Urothelium cell line (cell line): Measurements from ENCODE around the gene MAMDC2.
"Not testable (repeated sequence)": the region's sequence is repeated elsewhere in the genome, so short reads cannot be mapped to it uniquely, and the experiment has no call there.

Experiments
- DNase-seq: peaks from one replicate; pipeline ENCODE4 v3.0.0; 2011; ENCODE audit warnings: low spot score, mixed read lengths
- FAIRE-seq: peaks from 2 replicates; lab custom pipeline; 2011; peaks lifted over from hg19 to GRCh38; lab: Jason Lieb, UNC

The MAMDC2 gene

GRCh38 chr9:70035691-70036090, 8.0 kb upstream of the MAMDC2 start:
- DNase-seq = no peak
- no peak for FAIRE-seq

GRCh38 chr9:70036641-70037040, 7.0 kb upstream of the MAMDC2 start:
- FAIRE-seq (no peak), DNase-seq (no peak)

DNA sequence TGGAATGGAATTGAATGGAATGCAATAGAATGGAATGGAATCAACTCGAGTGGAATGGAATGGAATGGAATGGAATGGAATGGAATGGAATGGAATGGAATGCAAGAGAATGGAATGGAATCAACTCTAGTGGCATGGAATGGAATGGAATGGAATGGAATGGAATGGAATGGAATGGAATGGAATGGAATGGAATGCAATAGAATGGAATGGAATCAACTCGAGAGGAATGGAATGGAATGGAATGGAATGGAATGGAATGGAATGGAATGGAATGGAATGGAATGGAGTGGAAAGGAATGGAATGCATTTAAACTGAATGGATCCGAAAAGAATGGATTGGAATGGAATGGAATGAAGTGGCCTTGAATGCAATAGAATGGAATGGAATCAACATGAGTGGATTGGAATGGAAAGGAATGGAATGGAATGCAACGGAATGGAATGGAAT, 5.5 kb upstream of the MAMDC2 start:
- not testable (repeated sequence) for FAIRE-seq

DNA sequence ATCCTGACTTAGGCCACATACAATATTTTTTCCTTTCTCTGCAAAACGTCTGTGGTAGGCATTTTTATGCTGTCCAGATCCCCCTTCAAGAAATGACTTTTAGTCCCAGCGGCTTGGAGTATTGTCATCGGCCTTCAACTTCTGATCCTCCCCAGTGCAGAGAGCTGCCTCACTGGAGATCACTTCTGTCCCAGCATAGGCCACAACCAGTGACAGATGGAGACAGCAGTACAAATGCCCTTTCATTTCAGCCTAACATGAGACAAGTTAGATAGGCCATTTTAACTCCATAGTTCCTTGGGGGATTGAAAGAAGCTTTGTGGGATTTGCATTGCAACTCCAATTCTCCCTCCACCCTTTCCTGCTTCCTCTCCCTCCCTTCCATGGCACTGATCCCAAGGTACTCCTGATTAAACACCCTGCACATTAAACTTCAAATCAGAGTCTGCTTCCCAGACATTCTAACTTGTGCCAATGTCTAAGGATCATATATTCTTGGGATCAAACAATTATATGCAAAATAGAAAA, 3.2 kb upstream of the MAMDC2 start:
- no peak for DNase-seq
- FAIRE-seq = no peak

More for the DNA sequence above, 5.5 kb upstream of the MAMDC2 start:
- DNase-seq = not testable (repeated sequence)

DNA sequence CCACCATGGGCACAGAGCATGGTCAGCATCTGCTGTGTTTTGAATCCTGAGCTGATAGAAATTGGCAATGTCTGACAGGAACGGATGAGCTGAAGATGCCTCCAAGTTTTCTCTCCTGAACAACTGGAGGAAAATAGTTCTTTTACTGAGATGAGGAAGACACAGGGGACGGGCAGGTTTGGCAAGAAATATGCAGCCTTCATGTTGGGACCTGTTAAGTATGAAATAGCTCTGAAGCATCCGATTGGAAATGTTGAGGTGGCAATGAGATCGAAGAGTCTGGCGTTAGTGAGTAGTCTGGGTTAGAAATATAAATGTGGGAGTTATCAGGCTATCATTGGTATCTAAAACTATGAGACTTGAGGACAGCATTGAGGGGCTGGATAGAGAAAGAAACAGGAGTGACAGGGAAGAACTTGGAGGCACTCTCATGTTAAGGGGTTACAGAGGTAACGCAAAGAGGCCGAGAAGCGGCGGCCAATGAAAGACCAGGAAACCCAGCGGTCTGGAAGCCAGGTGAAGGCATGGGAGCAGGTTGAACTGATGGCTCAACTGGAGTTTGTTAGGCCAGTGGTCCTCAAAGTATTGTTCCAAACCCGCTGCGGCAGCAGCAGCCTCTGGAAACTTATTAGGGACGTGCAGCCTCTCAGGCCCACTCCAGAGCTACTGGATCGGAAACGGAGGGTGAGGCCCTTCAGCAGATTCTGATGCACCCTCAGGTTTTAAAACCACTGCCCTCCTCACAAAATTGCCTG, 1.0 kb upstream of the MAMDC2 start:
- FAIRE-seq (no peak), DNase-seq (no peak)

- no peak for FAIRE-seq
- no peak for DNase-seq
Measured at GRCh38 chr9:70043285-70043684, 363 bp upstream of the MAMDC2 start.

DNA sequence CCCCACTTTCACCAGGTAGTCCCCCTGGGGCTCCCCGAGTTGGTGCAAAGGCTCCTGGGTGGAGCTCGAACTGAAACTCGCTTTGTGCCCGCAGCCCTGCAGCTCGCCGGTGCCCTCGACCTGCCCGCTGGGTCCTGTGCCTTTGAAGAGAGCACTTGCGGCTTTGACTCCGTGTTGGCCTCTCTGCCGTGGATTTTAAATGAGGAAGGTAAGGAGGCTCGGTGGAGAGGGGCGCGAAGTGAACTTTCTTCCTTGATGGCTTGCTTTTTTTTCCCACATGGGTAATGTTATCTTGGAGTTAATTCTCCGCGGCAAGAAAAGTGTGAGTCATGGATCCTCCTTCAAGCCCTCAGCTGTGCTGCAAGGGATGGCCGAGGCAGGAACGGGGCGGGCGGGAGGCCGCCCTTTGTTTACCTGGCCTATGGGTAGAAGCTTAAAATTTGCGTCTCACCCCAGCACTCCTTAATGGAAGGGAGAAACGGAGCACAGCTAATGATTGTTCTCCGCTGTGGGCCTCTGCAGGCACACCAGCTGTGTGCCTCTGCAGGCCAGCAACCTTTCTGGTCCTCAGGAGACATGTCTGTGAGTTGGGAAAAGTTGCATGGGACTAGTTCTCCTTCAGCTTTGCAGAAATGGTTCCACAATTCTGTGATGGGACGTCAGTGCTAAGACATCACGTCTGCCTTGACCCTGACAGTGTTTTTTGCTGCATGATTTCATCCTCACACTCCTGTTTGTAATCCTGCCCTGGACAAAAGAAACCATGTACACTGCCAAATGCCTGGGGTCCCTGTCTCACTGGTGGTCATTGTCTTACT, 1.1 kb downstream of the MAMDC2 start:
- FAIRE-seq = no peak

DNA sequence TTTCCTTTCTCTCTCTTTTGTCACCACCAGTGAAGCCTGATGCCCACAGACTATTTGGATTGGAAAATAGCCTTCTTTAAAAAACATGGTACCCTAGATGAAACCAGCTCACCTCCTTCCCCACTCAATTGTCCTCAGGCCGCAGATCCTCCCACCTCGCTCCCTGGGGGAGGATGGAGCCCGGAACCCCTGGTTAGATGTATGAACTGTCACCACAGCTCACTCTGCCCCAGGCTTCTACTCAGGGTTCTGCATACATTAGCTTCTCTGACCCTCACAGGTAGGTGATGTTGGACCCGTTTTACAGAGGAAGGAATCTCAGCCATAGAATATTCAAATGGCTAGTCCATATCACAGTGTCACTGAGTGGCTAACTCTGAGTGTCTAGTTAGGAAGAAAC, 1.8 kb downstream of the MAMDC2 start:
- FAIRE-seq (no peak), DNase-seq (no peak)

More for the DNA sequence above, 1.1 kb downstream of the MAMDC2 start:
- DNase-seq = peak; percentile 45

DNA sequence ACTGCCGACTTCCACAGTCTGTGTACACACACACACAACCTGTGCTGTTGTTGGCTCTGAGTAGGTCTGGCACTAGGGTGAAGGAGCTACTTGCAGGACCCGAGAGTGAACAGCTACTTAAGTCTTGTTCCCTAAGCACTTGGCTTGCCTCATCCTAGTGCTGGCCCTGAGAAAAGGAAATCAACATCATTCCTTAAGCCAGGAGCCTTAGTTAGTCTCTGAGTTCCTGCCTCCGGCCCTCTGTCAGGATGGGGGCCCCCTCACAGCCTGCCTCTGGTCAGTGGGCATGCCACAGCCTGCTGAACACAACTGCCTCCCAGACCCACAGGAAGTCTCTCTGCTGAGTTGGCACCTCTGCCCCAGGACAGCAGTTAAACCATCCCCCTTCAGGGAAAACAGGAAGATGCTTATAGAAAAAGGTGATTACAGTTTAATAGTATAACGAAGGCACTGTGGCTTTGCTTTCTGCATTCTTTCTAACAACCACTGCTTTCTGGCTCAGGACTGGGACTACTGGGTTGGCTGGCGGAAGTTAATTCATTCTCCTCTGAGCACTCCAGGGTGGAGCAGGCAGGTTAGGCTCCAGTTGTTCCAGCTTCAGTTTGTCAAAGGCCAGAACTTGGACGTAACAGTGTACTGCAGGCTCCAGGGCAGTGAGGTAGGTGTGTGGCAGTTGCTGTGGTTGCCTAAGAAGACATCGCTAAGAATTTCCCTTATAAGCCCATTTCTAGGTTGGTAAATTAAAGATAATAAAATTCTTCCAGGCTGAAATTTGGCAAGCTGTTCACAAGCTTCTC, 2.8 kb downstream of the MAMDC2 start:
- no peak for FAIRE-seq
- DNase-seq = peak; percentile 56

DNA sequence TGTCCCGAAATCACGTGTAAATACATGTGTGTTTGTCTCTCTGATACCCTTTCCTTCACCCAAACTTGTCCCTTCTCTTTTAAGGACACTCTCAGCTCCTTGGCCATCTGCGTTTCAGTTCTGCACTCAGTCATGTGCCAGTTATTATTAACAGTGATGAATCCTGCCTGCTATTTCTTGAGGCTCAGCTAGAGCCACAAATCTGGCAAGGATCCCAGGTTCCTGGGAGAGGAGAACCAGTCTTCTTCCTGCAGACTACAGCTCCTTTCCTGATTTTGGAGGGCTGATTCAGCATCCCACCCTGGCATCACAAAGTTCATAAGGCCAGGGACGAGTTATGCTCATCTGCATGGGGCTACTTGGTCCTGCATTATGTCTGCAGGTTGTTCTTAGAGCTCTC, 5.6 kb downstream of the MAMDC2 start:
- peak; percentile 73 for DNase-seq
- FAIRE-seq = peak; percentile 70

GRCh38 chr9:70049672-70050271, 6.1 kb downstream of the MAMDC2 start:
- DNase-seq (no peak), FAIRE-seq (no peak)

GRCh38 chr9:70052768-70053167, 9.1 kb downstream of the MAMDC2 start:
- FAIRE-seq (no peak), DNase-seq (no peak)

- peak; percentile 64 for DNase-seq
Measured at GRCh38 chr9:70053864-70054263, 10.2 kb downstream of the MAMDC2 start.

GRCh38 chr9:70054521-70054920, 10.9 kb downstream of the MAMDC2 start:
- DNase-seq = peak; percentile 29
- no peak for FAIRE-seq

More at GRCh38 chr9:70053864-70054263, 10.2 kb downstream of the MAMDC2 start:
- peak; percentile 5 for FAIRE-seq

GRCh38 chr9:70055406-70056210, 12.0 kb downstream of the MAMDC2 start:
- DNase-seq = no peak
- FAIRE-seq = no peak

- FAIRE-seq (no peak), DNase-seq (no peak)
Measured at GRCh38 chr9:70056211-70056944, 12.7 kb downstream of the MAMDC2 start.

DNA sequence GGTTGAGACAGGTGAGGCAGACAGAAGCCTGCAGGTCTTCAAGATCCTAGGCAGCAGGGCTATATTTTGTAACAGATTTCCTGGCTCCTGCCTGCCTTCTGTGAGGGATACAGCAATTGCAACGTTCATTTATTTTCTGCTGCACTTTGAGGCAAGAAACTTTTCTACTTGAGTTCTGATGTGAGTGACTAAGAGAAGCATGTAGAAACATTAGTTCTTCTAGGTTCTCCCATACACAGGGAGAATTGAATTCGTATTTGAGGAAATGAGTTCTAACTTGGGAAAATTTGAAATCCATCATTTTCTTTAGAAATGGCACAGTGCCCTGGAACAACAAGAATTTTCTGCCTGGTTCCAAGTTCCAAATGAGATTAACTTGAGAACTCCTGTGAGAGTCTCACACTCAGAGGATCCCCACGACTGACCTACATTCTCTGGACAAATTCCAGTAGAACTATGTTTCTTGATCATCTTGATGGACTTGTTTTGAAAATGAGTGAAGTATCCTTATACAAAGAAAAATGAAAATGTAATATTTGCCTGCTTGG, 15.0 kb downstream of the MAMDC2 start:
- DNase-seq = no peak
- no peak for FAIRE-seq

GRCh38 chr9:70060148-70060882, 16.7 kb downstream of the MAMDC2 start:
- FAIRE-seq = no peak
- no peak for DNase-seq
